Breast epithelium (tissue), 4 donors: ENCODE measurements around the gene STK4. TPM values are rescaled to one million over a fixed set of nuclear protein-coding genes. Genes with fewer than 3 reads are reported as not detected.

ENCODE experiments used
- DNase-seq, 2 donors: peaks; one replicate each; pipeline ENCODE4 v3.0.0-alpha.2; 2019; ENCODE audit warnings: low spot score in 2 of 2
- H3K27ac ChIP-seq, 2 donors: fragments of 200-600 bp; sonication (generic) in 1 of 2; one replicate each; pipeline ENCODE4 v1.5.1; 2016 to 2019; ENCODE audit warnings: mild to moderate bottlenecking in 1 of 2
- H3K27me3 ChIP-seq, 2 donors: fragments of 200-600 bp; sonication (generic) in 1 of 2; one replicate each; pipeline versions ENCODE4 v1.5.1 to v1.6.0; 2017 to 2019; ENCODE audit warnings: control low read depth in 1 of 2, mild to moderate bottlenecking in 1 of 2
- H3K36me3 ChIP-seq: fragments of 200-600 bp; one replicate; pipeline ENCODE4 v1.5.1; 2019
- H3K4me1 ChIP-seq, 2 donors: fragments of 200-600 bp; sonication (generic); one replicate each; pipeline ENCODE4 v1.5.1; 2016 to 2019; ENCODE audit warnings: control low read depth in 1 of 2
- H3K4me3 ChIP-seq, 3 donors: fragments of 200-600 bp; sonication (generic); 1 replicate in 2 of 3; 2 replicates in 1 of 3; pipeline ENCODE4 v1.5.1; 2016 to 2019; ENCODE audit warnings: mild to moderate bottlenecking in 3 of 3, moderate library complexity in 2 of 3
- H3K9me3 ChIP-seq, 2 donors: fragments of 200-600 bp; sonication (generic) in 1 of 2; one replicate each; pipeline ENCODE4 v1.5.1; 2016 to 2019; ENCODE audit warnings: control low read depth in 1 of 2
- POLR2A ChIP-seq: fragments of 450-650 bp; IDR thresholded peaks from one replicate; pipeline ENCODE4 v1.6.1; 2016; ENCODE audit warnings: antibody characterized with exemption, mild to moderate bottlenecking, moderate library complexity
- POLR2AphosphoS5 ChIP-seq, 3 donors: sonication (generic); formaldehyde crosslinking; IDR thresholded peaks; one replicate each; pipeline ENCODE4 v1.6.1; 2017; ENCODE audit warnings: antibody characterized with exemption in 3 of 3
- intact Hi-C: fragments of 100-400 bp; cut with DNase I; formaldehyde crosslinking; loops from one replicate; pipeline ENCODE4 v1.15.1; 2023; ENCODE audit warnings: low total_unique reads
- total RNA-seq, 3 donors: library from RNA; depleted of rRNA; stranded (reverse); fragments of >200 nt; gene quantifications; one replicate each; pipeline ENCODE4 v1.1.0, GENCODE V29; 2016
- TF ChIP-seq, protein P1 (sequence below), 3 donors: fragments of 450-650 bp; IDR thresholded peaks; one replicate each; pipeline ENCODE4 v1.5.1; 2016 to 2017; ENCODE audit warnings: antibody characterized with exemption in 3 of 3, mild to moderate bottlenecking in 3 of 3, moderate library complexity in 3 of 3

Gene STK4
- total RNA-seq, 3 donors from 2014 or later: 33.1 to 35.3 (median 34.7) TPM

DNA sequence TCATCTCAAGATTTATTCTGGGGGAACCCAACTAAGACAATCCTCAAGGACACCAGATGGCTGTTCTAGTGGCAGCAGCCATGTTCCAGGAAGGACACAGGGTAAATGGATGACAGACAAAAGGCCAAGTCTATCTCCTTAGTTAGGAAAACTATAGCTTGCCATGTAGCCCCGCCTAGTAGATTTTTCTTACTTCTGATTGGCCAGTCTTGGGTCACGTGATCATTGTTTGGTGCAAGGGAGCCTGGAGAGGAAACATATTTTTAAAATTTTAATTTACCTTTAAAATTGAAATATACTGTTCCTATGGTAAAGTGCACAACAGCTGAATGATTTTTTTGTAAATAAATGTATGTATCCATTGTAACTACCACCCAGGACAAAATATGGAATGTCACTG is 139.0 kb downstream of the STK4 start:
- Histone ChIP-seq H3K36me3 (no peaks in the 10 kb centered on the region), H3K9me3 (no peaks in the 10 kb centered on the region), H3K27ac (no peak overlapping the region), H3K4me3 (no peak overlapping the region), H3K4me1 (no peaks in the 10 kb centered on the region), H3K27me3 (no peaks in the 10 kb centered on the region)
- intact Hi-C loops: no loop called here
- DNase-seq: no peak
- TF ChIP-seq, protein P1, sequence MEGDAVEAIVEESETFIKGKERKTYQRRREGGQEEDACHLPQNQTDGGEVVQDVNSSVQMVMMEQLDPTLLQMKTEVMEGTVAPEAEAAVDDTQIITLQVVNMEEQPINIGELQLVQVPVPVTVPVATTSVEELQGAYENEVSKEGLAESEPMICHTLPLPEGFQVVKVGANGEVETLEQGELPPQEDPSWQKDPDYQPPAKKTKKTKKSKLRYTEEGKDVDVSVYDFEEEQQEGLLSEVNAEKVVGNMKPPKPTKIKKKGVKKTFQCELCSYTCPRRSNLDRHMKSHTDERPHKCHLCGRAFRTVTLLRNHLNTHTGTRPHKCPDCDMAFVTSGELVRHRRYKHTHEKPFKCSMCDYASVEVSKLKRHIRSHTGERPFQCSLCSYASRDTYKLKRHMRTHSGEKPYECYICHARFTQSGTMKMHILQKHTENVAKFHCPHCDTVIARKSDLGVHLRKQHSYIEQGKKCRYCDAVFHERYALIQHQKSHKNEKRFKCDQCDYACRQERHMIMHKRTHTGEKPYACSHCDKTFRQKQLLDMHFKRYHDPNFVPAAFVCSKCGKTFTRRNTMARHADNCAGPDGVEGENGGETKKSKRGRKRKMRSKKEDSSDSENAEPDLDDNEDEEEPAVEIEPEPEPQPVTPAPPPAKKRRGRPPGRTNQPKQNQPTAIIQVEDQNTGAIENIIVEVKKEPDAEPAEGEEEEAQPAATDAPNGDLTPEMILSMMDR (IDR thresholded peaks at IDR 0.05): no peak
- TF ChIP-seq POLR2A (no peak), POLR2AphosphoS5 (IDR thresholded peaks at IDR 0.05) (no peak)

DNA sequence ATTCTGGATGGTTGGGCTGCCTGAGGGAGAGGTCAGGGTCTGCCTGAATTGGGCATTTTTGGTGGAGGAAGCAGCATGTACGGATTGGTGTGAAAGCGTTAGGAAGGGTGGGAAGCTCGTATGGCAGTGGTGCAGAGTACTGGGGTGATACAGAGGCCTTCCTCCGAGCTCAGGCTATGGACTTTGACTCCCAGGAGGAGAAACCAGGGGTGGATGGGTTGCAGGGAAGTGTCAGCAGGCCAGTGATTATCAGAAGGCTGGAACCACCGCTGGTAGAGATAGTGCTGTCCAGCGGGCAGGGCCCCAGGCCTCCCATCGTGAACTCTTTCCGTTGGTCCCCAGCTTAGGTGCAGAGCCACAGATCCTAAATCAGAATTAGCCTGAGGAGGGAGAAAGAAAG is 143.3 kb downstream of the STK4 start:
- no peak overlapping the region for H3K4me3 ChIP-seq
- no peaks in the 10 kb centered on the region for H3K27me3 ChIP-seq
- intact Hi-C loops: no loop called here
- no peak for DNase-seq
- TF ChIP-seq POLR2A: no peak
- TF ChIP-seq POLR2AphosphoS5 (IDR thresholded peaks at IDR 0.05): no peak
- TF ChIP-seq, protein P1 (IDR thresholded peaks at IDR 0.05): no peak
- no peaks in the 10 kb centered on the region for H3K36me3 ChIP-seq
- H3K4me1 ChIP-seq: no peaks in the 10 kb centered on the region
- no peak overlapping the region for H3K27ac ChIP-seq
- no peaks in the 10 kb centered on the region for H3K9me3 ChIP-seq

DNA sequence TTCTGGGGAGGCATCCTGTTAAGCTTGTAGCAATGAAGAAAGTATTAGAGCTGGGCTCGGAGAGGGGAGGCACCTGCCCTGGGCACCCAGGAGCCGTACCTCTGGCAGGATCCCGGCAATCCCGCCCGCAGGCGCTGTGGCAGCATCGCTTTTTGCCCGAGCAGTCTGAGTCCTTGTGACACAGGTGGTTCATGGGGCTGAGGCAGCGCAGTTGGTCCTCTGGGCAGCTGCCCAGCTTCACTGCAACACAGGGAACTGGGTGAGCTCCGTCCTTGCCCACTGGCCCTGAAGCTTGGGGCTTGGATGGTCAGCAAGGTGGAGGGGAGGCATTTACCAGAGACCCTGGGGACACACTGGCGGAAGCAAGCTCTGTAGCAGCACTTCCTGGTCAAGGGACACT is 144.0 kb downstream of the STK4 start:
- no peaks in the 10 kb centered on the region for H3K9me3 ChIP-seq
- no peaks in the 10 kb centered on the region for H3K4me1 ChIP-seq
- H3K4me3 ChIP-seq: no peak overlapping the region
- no peaks in the 10 kb centered on the region for H3K36me3 ChIP-seq
- TF ChIP-seq POLR2A: no peak
- TF ChIP-seq, protein P1 (IDR thresholded peaks at IDR 0.05): no peak
- no peak for TF ChIP-seq POLR2AphosphoS5 (IDR thresholded peaks at IDR 0.05)
- no peak for DNase-seq
- intact Hi-C loops: no loop called here
- no peaks in the 10 kb centered on the region for H3K27me3 ChIP-seq
- no peak overlapping the region for H3K27ac ChIP-seq

DNA sequence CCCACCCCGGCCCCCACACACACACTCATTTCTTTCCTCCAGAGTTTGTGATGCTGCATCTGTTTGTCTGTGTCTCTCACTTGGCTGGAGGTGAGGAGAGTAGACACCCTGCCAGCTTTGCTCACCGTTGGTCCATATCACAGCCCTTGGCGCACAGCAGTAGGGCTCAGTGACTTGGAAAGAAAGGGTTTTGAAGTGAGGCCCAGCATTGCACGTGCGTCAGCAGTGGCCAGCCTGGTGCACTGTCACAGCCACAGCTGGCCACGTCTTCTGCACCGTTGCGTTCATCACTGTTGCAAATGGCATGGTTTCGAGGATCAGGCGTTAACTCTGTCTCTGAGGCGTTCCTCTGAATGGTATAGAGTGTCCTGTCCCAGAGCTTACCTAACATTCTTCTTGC is 145.0 kb downstream of the STK4 start:
- no peaks in the 10 kb centered on the region for H3K27me3 ChIP-seq
- H3K9me3 ChIP-seq: no peaks in the 10 kb centered on the region
- TF ChIP-seq POLR2AphosphoS5 (IDR thresholded peaks at IDR 0.05) (no peak), POLR2A (no peak)
- TF ChIP-seq, protein P1 (IDR thresholded peaks at IDR 0.05): no peak
- no peak overlapping the region for H3K4me3 ChIP-seq
- no peaks in the 10 kb centered on the region for H3K4me1 ChIP-seq
- intact Hi-C loops: no loop called here
- H3K36me3 ChIP-seq: no peaks in the 10 kb centered on the region
- no peak overlapping the region for H3K27ac ChIP-seq
- no peak for DNase-seq

DNA sequence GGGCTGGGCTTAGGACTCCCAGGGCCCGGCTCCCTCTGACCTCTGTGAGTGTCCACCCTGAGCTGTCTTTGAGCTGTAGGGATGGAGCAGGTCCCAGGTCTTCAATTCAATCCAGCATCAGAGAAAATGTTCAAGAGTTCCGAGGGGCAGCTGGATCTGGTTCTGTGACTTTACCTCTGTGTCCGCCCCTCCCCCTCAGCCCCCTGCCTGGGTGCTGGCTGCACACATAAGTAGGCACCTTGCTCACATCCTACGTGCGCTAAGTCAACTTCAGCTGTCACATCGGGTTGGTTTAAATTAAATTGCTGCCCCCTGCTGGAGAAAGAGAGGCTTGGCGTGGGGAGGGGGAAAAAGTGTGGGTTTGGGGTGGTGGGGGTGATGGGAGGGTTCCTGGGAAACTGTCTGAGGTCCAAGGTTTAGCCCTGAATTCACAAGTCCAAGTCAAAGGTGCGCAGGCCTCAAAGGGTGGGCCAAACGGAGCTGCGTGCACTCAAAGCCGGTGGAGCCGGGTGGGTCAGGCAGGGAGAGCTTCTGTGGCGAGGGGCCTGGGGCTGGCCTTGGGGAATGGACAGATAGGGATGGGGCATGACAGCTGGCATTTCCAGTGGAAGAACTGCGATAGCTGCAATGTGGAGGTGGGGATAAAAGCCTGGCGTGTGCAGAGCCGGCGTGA is 145.6 kb downstream of the STK4 start:
- TF ChIP-seq POLR2AphosphoS5 (IDR thresholded peaks at IDR 0.05): no peak
- TF ChIP-seq, protein P1 (IDR thresholded peaks at IDR 0.05): no peak
- no peak overlapping the region for H3K27ac ChIP-seq
- H3K27me3 ChIP-seq: no peaks in the 10 kb centered on the region
- H3K4me1 ChIP-seq: no peaks in the 10 kb centered on the region
- H3K36me3 ChIP-seq: no peaks in the 10 kb centered on the region
- DNase-seq: no peak
- intact Hi-C loops: no loop called here
- no peaks in the 10 kb centered on the region for H3K9me3 ChIP-seq
- H3K4me3 ChIP-seq: no peak overlapping the region
